ENCODE results near the gene SLC24A3. TPM values are rescaled to one million over a fixed set of nuclear protein-coding genes. Genes with fewer than 3 reads are reported as not detected.

The SLC24A3 gene
- total and polyA plus RNA-seq, 7 donors: 0.92 to 20.8 (median 13.5) TPM

- peak overlapping the region; percentile 92 to 96 (median 94) for H3K27ac ChIP-seq
- peaks cover 0 to 33% (median 29%) of the 10 kb centered on the region in 4 donors for H3K4me1 ChIP-seq
- TF ChIP-seq EP300 (IDR thresholded peaks at IDR 0.05): no peak
- peak; percentile 31 to 36 for TF ChIP-seq POLR2A (IDR thresholded peaks at IDR 0.05)
- TF ChIP-seq POLR2AphosphoS5 (IDR thresholded peaks at IDR 0.05): peak; percentile 8 to 70 (median 65)
- peak; percentile 96 for DNase-seq
- WGBS, 2 donors: 0 to 1% methylated on average over 45 of the region's 45 CpGs
- H3K4me3 ChIP-seq: peak overlapping the region; percentile 71 to 94 (median 84)
- H3K36me3 ChIP-seq: no peaks in the 10 kb centered on the region
- H3K9me3 ChIP-seq: no peaks in the 10 kb centered on the region
- H3K27me3 ChIP-seq: no peaks in the 10 kb centered on the region
- intact Hi-C loops (cut with DNase I): loop anchor here (2.0 to 5.0 kb wide), 2 partner anchors 65 to 220 kb away; no protein-coding TSS in a partner anchor
These were observed 545.2 kb downstream of the SLC24A3 start for GRCh38 chr20:19757487-19758132.

GRCh38 chr20:19758133-19758500 is 545.7 kb downstream of the SLC24A3 start, which contains the start of gene RIN2:
Gene RIN2, plus strand, starts transcription at chr20:19758258. Its CDS starts 131,344 bp downstream, at chr20:19889602.
- DNase-seq: peak; percentile 74
- WGBS, 2 donors: 1% methylated on average over 25 of the region's 25 CpGs
- H3K4me1 ChIP-seq: peaks cover 0 to 33% (median 29%) of the 10 kb centered on the region in 4 donors
- H3K27ac ChIP-seq: peak within 1 kb of the TSS; percentile 92 to 96 (median 94)
- H3K36me3 ChIP-seq: no peaks in the 10 kb centered on the region
- peak in 1 of 2 donors; percentile 34 for TF ChIP-seq POLR2A (IDR thresholded peaks at IDR 0.05)
- no peak for TF ChIP-seq POLR2AphosphoS5 (IDR thresholded peaks at IDR 0.05)
- no peak for TF ChIP-seq EP300 (IDR thresholded peaks at IDR 0.05)
- H3K4me3 ChIP-seq: peak within 1 kb of the TSS; percentile 71 to 94 (median 84)
- intact Hi-C loops (cut with DNase I): loop anchor here (2.0 to 5.0 kb wide), 2 partner anchors 65 to 219 kb away; no protein-coding TSS in a partner anchor
- no peaks in the 10 kb centered on the region for H3K27me3 ChIP-seq
- H3K9me3 ChIP-seq: no peaks in the 10 kb centered on the region

- WGBS, 2 donors: 1 to 4% methylated on average over 54 of the region's 54 CpGs
- H3K4me3 ChIP-seq: peak overlapping the region; percentile 71 to 94 (median 84)
- H3K9me3 ChIP-seq: no peaks in the 10 kb centered on the region
- H3K27me3 ChIP-seq: no peaks in the 10 kb centered on the region
- TF ChIP-seq EP300 (IDR thresholded peaks at IDR 0.05): no peak
- TF ChIP-seq POLR2A (IDR thresholded peaks at IDR 0.05): no peak
- no peak for TF ChIP-seq CTCF (IDR thresholded peaks at IDR 0.05)
- TF ChIP-seq POLR2AphosphoS5 (IDR thresholded peaks at IDR 0.05): peak in 1 of 4 donors; percentile 44
- H3K27ac ChIP-seq: peak overlapping the region; percentile 92 to 96 (median 94)
- DNase-seq: peak; percentile 83
- H3K4me1 ChIP-seq: peaks cover 0 to 33% (median 29%) of the 10 kb centered on the region in 4 donors
- no peaks in the 10 kb centered on the region for H3K36me3 ChIP-seq
- intact Hi-C loops (cut with DNase I): loop anchor here (2.0 to 5.0 kb wide), 2 partner anchors 66 to 219 kb away; no protein-coding TSS in a partner anchor
These were observed 546.3 kb downstream of the SLC24A3 start for GRCh38 chr20:19758501-19759331.

- no peaks in the 10 kb centered on the region for H3K27me3 ChIP-seq
- WGBS, 2 donors: 81 to 89% methylated on average over 3 of the region's 3 CpGs
- no peaks in the 10 kb centered on the region for H3K36me3 ChIP-seq
- H3K27ac ChIP-seq: peak overlapping the region; percentile 92 to 96 (median 94)
- intact Hi-C loops (cut with DNase I): no loop called here
- DNase-seq: no peak
- peaks cover 0 to 33% (median 29%) of the 10 kb centered on the region in 4 donors for H3K4me1 ChIP-seq
- H3K9me3 ChIP-seq: no peaks in the 10 kb centered on the region
- no peak overlapping the region for H3K4me3 ChIP-seq
- TF ChIP-seq CTCF (IDR thresholded peaks at IDR 0.05) (no peak), POLR2AphosphoS5 (IDR thresholded peaks at IDR 0.05) (no peak), EP300 (IDR thresholded peaks at IDR 0.05) (no peak), POLR2A (IDR thresholded peaks at IDR 0.05) (no peak)
These were observed 547.9 kb downstream of the SLC24A3 start for GRCh38 chr20:19760371-19760721.

- no peaks in the 10 kb centered on the region for H3K27me3 ChIP-seq
- no peak overlapping the region for H3K4me3 ChIP-seq
- DNase-seq: no peak
- no peaks in the 10 kb centered on the region for H3K9me3 ChIP-seq
- intact Hi-C loops (cut with DNase I): no loop called here
- no peak for TF ChIP-seq CTCF (IDR thresholded peaks at IDR 0.05)
- no peak for TF ChIP-seq EP300 (IDR thresholded peaks at IDR 0.05)
- TF ChIP-seq POLR2A (IDR thresholded peaks at IDR 0.05): no peak
- TF ChIP-seq POLR2AphosphoS5 (IDR thresholded peaks at IDR 0.05): no peak
- peaks cover 0 to 33% (median 29%) of the 10 kb centered on the region in 4 donors for H3K4me1 ChIP-seq
- no peaks in the 10 kb centered on the region for H3K36me3 ChIP-seq
- no peak overlapping the region for H3K27ac ChIP-seq
These were observed 548.9 kb downstream of the SLC24A3 start for GRCh38 chr20:19761326-19761725.

All from sigmoid colon (tissue), 7 donors.